BJ (cell line): ENCODE measurements around the gene SLC2A11. TPM values are rescaled to one million over a fixed set of nuclear protein-coding genes. Genes with fewer than 3 reads are reported as not detected.
"Not testable (repeated sequence)": the region's sequence is repeated elsewhere in the genome, so short reads cannot be mapped to it uniquely, and the experiment has no call there.

ENCODE experiments used
- CTCF ChIA-PET: fragments of 350-600 bp; formaldehyde crosslinking; extraction: SDS; loops from one replicate; lab custom pipeline; 2021; ENCODE audit warnings: antibody characterized with exemption, inconsistent platforms; lab: Yijun Ruan, JAX
- POLR2A ChIA-PET: fragments of 300-600 bp; sonication (Branson Sonifier 250); formaldehyde crosslinking; extraction: SDS; loops from one replicate; lab custom pipeline; 2021; ENCODE audit warnings: antibody characterized with exemption; lab: Charles Lee
- DNase-seq: peaks from one replicate; pipeline ENCODE4 v3.0.0-alpha.2; 2011; ENCODE audit warnings: low read depth
- H3K27me3 ChIP-seq: 2 replicates; pipeline ENCODE4 v1.6.0; 2011; ENCODE audit warnings: low read length; ENCODE audit not compliant: control insufficient read depth, insufficient read depth
- H3K36me3 ChIP-seq: 2 replicates; pipeline ENCODE4 v1.5.1; 2011; ENCODE audit warnings: low read length; ENCODE audit not compliant: control insufficient read depth, insufficient read depth
- H3K4me3 ChIP-seq: 2 replicates; pipeline ENCODE4 v1.5.1; 2011; ENCODE audit warnings: low read depth, mild to moderate bottlenecking, control low read depth, low read length
- CTCF ChIP-seq: IDR thresholded peaks from 2 replicates; pipeline ENCODE4 v1.5.1; 2011; ENCODE audit warnings: low read depth, mild to moderate bottlenecking, control low read depth, inconsistent platforms, low read length, moderate library complexity; ENCODE audit not compliant: insufficient read depth
- polyA plus RNA-seq: library from polyadenylated mRNA; depleted of rRNA; stranded (reverse); fragments of >200 nt; gene quantifications from 2 replicates; pipeline ENCODE4 v1.2.3, GENCODE V29; 2011

Gene SLC2A11
- polyA plus RNA-seq, 1 experiment, result 14.7 TPM

DNA sequence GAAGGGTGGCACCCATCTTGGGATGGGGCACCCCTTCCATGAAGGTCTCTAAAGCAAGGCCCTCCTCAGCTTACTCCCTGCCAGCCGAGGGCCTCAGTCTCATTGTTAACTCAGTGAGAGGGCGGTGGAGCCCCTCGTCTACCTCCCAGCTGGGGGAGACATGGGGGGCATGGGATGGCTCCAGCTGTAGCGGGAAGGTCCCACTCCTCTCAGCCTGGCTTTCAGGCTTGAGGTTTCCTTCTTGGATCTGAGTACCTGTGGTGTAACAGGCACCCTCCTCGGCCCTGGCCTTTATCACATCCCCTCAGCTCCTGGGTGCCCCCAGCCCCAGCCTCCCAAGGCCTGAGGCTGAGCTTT lies 38.5 kb downstream of the SLC2A11 start:
- ChIA-PET CTCF (no interaction called here), POLR2A (no interaction called here)
- H3K4me3 ChIP-seq, result no peak overlapping the region; the same call in 1 of the 2 replicates
- DNase-seq, result no peak
- no peak for TF ChIP-seq CTCF
- H3K27me3 ChIP-seq, result no peaks in the 10 kb centered on the region
- H3K36me3 ChIP-seq, result peaks cover 21% of the 10 kb centered on the region

DNA sequence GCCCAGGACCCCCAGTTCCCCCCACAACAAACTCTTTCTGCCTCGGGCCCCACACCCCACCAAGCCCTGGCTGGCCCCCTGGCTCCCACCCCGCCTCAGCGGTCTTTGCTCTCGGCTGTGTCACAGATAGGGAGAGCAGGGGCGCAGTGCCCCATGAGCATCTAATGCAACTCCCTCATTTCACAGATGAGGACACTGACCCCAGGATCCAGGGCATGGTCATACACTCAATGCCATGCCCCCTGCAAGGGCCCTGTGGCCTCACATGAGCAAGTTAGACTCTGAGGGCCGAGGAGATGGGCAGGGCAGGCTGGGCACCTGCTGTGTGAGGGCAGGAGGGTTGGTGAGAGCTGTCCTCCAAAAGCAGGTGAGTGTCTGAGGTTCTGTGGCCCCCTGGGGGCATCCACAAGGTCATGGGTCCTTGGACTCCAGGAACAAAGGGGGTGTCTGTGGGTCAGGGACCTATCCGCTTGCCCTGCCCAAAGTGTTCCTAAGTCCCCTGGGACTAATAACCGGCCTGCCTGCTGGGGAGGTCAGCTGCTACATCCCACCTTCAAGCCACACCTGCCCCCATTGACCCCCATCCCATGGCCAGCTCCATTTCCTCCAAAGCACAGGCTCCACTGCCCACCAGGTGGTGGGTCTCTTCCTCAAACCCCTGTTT lies 39.0 kb downstream of the SLC2A11 start:
- no peak for TF ChIP-seq CTCF
- DNase-seq, result no peak
- ChIA-PET POLR2A (no interaction called here), CTCF (interaction anchor here (1.1 kb wide), 1 partner anchor 75 kb away, joined by 3 read pairs; no protein-coding TSS in a partner anchor)
- Histone ChIP-seq H3K27me3 (no peaks in the 10 kb centered on the region), H3K4me3 (no peak overlapping the region), H3K36me3 (peaks cover 21% of the 10 kb centered on the region)

DNA sequence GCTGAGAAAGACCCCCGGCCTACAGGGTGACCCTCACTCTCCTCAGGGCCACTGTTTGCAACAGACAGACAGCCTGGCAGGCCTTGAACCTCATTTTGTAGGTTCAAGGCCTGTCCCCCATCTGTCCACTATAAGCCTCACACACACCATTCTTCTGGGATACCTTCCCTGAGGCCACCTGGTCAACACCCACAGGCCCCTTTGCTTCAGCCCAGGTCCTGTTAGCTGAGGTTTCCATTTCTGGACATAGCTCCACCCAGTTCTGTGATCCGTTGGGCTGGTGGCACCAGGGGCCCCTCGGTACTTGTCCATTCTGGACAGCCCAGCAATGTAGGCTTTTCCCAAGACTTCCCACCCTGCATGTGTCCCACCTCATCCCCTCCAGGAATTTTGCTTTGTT lies 39.6 kb downstream of the SLC2A11 start:
- ChIA-PET CTCF (interaction anchor here (1.1 kb wide), 1 partner anchor 74 kb away, joined by 3 read pairs; no protein-coding TSS in a partner anchor), POLR2A (no interaction called here)
- DNase-seq, result no peak
- no peak overlapping the region for H3K4me3 ChIP-seq
- TF ChIP-seq CTCF, result no peak
- H3K36me3 ChIP-seq, result peaks cover 21% of the 10 kb centered on the region
- H3K27me3 ChIP-seq, result no peaks in the 10 kb centered on the region

DNA sequence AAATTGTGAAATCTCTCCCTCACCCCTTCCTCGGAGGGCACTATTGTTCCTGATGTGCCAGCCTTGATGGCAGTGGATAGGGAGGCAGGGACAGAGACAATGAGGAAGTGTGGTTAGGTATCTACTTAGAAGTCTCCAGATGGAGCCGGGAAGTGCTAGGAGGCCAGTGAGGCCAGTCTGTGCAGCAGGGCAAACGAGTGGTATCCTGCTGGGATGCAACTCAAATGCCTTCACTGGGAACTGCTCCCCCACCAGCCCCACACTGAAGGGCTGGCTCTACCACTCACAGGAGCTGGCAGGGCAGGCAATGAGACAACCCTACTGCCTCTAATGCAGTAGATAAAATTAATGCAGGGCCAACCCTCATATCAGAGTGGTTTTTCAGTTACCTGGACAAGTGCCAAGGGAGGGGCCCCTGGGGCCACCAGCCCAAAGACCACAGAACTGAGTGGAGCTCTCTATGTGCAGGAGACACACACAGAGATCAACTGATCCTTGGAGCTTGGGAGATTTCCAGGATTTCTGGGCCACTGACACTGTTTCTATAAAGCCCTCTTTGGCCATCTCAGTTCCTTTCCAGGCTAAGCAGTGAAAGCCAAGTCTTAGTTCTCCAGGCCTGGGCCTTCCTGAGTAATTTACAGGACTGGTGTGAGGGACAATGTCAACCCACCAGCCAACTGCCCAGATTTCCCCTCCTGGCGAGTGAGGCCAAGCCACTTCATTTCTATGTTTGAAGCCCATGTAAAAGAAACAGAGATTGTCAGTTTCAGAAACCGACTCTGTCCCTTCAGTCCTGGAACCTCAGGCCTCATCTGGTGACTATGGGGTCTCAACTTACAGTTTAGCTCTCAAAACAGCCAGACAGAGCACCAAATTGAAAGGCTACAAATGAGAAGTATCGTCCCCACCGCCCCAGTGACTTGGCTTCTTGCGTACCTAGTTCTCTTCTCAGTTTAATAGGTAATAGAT lies 40.6 kb downstream of the SLC2A11 start:
- Histone ChIP-seq H3K27me3 (no peaks in the 10 kb centered on the region), H3K4me3 (no peak overlapping the region), H3K36me3 (peaks cover 21% of the 10 kb centered on the region)
- ChIA-PET POLR2A (no interaction called here), CTCF (interaction anchor here (1.0 to 1.1 kb wide), 3 partner anchors 13 to 73 kb away, joined by 3 read pairs; no protein-coding TSS in a partner anchor)
- TF ChIP-seq CTCF, result no peak
- no peak for DNase-seq

GRCh38 chr22:23899042-23899745 lies 41.5 kb downstream of the SLC2A11 start:
- Histone ChIP-seq H3K27me3 (no peaks in the 10 kb centered on the region), H3K36me3 (peaks cover 21% of the 10 kb centered on the region), H3K4me3 (no peak overlapping the region)
- DNase-seq, result no peak
- CTCF ChIA-PET, result interaction anchor here (1.0 kb wide), 1 partner anchor 62 kb away, joined by 3 read pairs; no protein-coding TSS in a partner anchor
- TF ChIP-seq CTCF, result no peak
- POLR2A ChIA-PET, result no interaction called here

- CTCF ChIA-PET, H3K27me3 ChIP-seq, H3K4me3 ChIP-seq, DNase-seq, POLR2A ChIA-PET: not testable (repeated sequence)
- peaks cover 21% of the 10 kb centered on the region for H3K36me3 ChIP-seq
These were observed 42.6 kb downstream of the SLC2A11 start for GRCh38 chr22:23900227-23900626.
